Ovary (tissue), 9 donors: ENCODE data around the gene SNRNP48. TPM values are rescaled to one million over a fixed set of nuclear protein-coding genes. Genes with fewer than 3 reads are reported as not detected.

ENCODE experiments used
- DNase-seq, 5 donors: peaks; one replicate each; pipeline ENCODE4 v3.0.0-alpha.2; 2019 to 2020
- H3K27ac ChIP-seq, 2 donors: fragments of 200-600 bp; one replicate each; pipeline versions ENCODE4 v1.5.1 to v1.8.0; 2019 to 2022
- H3K27me3 ChIP-seq: fragments of 200-600 bp; one replicate; pipeline ENCODE4 v1.8.0; 2022
- H3K36me3 ChIP-seq: fragments of 200-600 bp; sonication (generic); one replicate; pipeline ENCODE4 v1.5.1; 2019
- H3K4me1 ChIP-seq: one replicate; pipeline ENCODE4 v1.8.1; 2013; ENCODE audit warnings: mild to moderate bottlenecking, moderate library complexity; ENCODE audit not compliant: insufficient read depth
- H3K4me3 ChIP-seq: fragments of 200-600 bp; sonication (generic); one replicate; pipeline ENCODE4 v1.5.1; 2017
- H3K9me3 ChIP-seq, 2 donors: fragments of 200-600 bp in 1 of 2; sonication (generic) in 1 of 2; one replicate each; pipeline versions ENCODE4 v1.5.1 to v1.8.1; 2013 to 2019; ENCODE audit warnings: mild to moderate bottlenecking in 1 of 2, moderate library complexity in 1 of 2
- EP300 ChIP-seq: sonication (generic); formaldehyde crosslinking; IDR thresholded peaks from one replicate; pipeline ENCODE4 v1.6.1; 2017; ENCODE audit warnings: antibody characterized with exemption
- POLR2A ChIP-seq: fragments of 450-650 bp; IDR thresholded peaks from one replicate; pipeline ENCODE4 v1.6.1; 2017; ENCODE audit warnings: antibody characterized with exemption, mild to moderate bottlenecking, moderate library complexity
- WGBS, 3 donors: extraction: QIAGEN DNeasy Blood & Tissue Kit in 1 of 3; methylation state at CpG; one replicate each; pipeline versions ENCODE4 v1.1.5 to v1.1.7; 2013 to 2017; 5-methylcytosine and 5-hydroxymethylcytosine counted together
- intact Hi-C, 4 donors: fragments of 100-400 bp; cut with DNase I; formaldehyde crosslinking; loops; one replicate each; pipeline versions ENCODE4 v1.11.0 to v1.15.1; 2022 to 2023
- polyA plus RNA-seq, 2 donors: library from polyadenylated mRNA; stranded (reverse); fragments of 200-250 nt in 1 of 2; fragments of 350-450 nt in 1 of 2; fragmentation: Illumina TruSeq in 1 of 2; extraction: RNeasy Lipid Tissue Mini Kit (QIAGEN cat#74804) in 1 of 2; gene quantifications; one replicate each; pipeline ENCODE4 v1.2.3, GENCODE V29; 2013 to 2014
- total RNA-seq, 7 donors: library from RNA; depleted of rRNA in 2 of 7; stranded (reverse); fragments of >200 nt in 2 of 7; fragmentation: NEBNext Ultra II Directional in 3 of 7; extraction: Animal tissue kit (Norgen Biotek cat#: 25700) in 3 of 7; gene quantifications; one replicate each; pipeline versions ENCODE4 v1.1.0 to v1.2.4, GENCODE V29; 2016 to 2023
- TF ChIP-seq, protein P1 (sequence below), 3 donors: fragments of 450-650 bp in 2 of 3; fragments of 200-600 bp in 1 of 3; IDR thresholded peaks; one replicate each; pipeline versions ENCODE4 v1.5.1 to v1.8.0; 2016 to 2022; ENCODE audit warnings: antibody characterized with exemption in 3 of 3, mild to moderate bottlenecking in 1 of 3
- donor health status: DM: no; HTN: no; CAD: no; lungs with moderate emphysema.
- donor health status: DM: no; HTN: no; CAD: no.
- donor health status: Bipolar disorder and iron deficiency.
- donor health status: DM: yes; HTN: yes; CAD: no.
- donor health status: DM: no; HTN: no; CAD: no.
- donor health status: DM: yes; HTN: yes; CAD: no.

Gene SNRNP48
- total and polyA plus RNA-seq, 9 donors: 8.6 to 19.6 (median 11.7) TPM

DNA sequence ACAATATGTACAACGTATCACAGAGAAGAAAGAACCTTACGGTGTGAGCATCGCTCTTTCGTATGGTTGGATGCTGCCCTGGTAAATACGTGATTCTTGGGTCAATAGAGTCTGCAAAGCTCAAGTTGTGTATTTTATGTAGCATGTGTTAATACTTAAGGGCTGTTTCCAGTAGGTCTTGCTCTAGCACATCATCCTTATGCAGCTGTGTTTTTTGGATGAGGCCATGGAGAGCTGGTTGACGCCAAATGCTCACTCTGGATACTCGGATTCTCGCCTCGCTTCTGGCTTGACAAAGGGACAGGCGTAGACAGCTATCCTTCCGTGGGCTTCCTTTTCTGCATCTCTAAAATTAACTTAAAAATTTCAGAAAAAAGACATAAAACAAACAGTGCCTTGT is 38.9 kb downstream of the SNRNP48 start:
- Histone ChIP-seq H3K4me1 (peaks cover 7% of the 10 kb centered on the region), H3K4me3 (no peak overlapping the region), H3K36me3 (no peaks in the 10 kb centered on the region), H3K27me3 (no peaks in the 10 kb centered on the region), H3K27ac (no peak overlapping the region), H3K9me3 (no peaks in the 10 kb centered on the region)
- intact Hi-C loops: no loop called here
- TF ChIP-seq EP300 (no peak), POLR2A (no peak)
- TF ChIP-seq, protein P1, sequence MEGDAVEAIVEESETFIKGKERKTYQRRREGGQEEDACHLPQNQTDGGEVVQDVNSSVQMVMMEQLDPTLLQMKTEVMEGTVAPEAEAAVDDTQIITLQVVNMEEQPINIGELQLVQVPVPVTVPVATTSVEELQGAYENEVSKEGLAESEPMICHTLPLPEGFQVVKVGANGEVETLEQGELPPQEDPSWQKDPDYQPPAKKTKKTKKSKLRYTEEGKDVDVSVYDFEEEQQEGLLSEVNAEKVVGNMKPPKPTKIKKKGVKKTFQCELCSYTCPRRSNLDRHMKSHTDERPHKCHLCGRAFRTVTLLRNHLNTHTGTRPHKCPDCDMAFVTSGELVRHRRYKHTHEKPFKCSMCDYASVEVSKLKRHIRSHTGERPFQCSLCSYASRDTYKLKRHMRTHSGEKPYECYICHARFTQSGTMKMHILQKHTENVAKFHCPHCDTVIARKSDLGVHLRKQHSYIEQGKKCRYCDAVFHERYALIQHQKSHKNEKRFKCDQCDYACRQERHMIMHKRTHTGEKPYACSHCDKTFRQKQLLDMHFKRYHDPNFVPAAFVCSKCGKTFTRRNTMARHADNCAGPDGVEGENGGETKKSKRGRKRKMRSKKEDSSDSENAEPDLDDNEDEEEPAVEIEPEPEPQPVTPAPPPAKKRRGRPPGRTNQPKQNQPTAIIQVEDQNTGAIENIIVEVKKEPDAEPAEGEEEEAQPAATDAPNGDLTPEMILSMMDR (IDR thresholded peaks at IDR 0.05): no peak
- no peak for DNase-seq
- WGBS, 3 donors: 88 to 93% (median 92%) methylated on average over 11 of the region's 11 CpGs

DNA sequence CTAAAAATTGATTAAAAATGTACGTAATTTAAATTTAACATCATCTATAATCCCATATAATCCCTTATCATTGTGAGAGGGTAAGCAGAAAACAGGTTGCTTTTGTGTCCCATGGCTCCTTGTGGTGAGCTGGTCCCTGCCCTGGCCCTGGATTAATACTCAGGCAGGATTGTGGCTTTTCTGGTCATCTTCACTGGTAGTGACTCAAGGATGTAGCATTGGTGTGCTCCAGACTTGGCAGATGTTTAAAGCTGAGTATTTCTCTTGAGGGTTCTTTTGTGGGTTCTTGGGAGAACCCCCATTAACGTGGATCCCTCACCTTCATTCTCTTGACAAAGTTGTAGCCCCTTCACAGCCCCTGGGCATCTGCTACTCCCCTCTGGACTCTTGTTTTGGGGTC is 39.3 kb downstream of the SNRNP48 start:
- WGBS, 3 donors: 59 to 69% (median 67%) methylated on average over 2 of the region's 2 CpGs
- DNase-seq: no peak
- Histone ChIP-seq H3K27ac (no peak overlapping the region), H3K4me1 (peaks cover 7% of the 10 kb centered on the region), H3K9me3 (no peaks in the 10 kb centered on the region), H3K4me3 (no peak overlapping the region), H3K36me3 (no peaks in the 10 kb centered on the region), H3K27me3 (no peaks in the 10 kb centered on the region)
- intact Hi-C loops: no loop called here
- TF ChIP-seq, protein P1 (IDR thresholded peaks at IDR 0.05): no peak
- TF ChIP-seq POLR2A (no peak), EP300 (no peak)

GRCh38 chr6:7630792-7631191 is 40.8 kb downstream of the SNRNP48 start:
- no peaks in the 10 kb centered on the region for H3K9me3 ChIP-seq
- H3K36me3 ChIP-seq: no peaks in the 10 kb centered on the region
- intact Hi-C loops: no loop called here
- no peak overlapping the region for H3K4me3 ChIP-seq
- WGBS, 3 donors: 89 to 91% (median 90%) methylated on average over 5 of the region's 5 CpGs
- no peak for DNase-seq
- H3K27me3 ChIP-seq: no peaks in the 10 kb centered on the region
- no peak for TF ChIP-seq EP300
- TF ChIP-seq, protein P1 (IDR thresholded peaks at IDR 0.05): no peak
- TF ChIP-seq POLR2A: no peak
- H3K27ac ChIP-seq: no peak overlapping the region
- H3K4me1 ChIP-seq: peaks cover 7% of the 10 kb centered on the region

- H3K9me3 ChIP-seq: no peaks in the 10 kb centered on the region
- DNase-seq: no peak
- TF ChIP-seq POLR2A (no peak), EP300 (no peak)
- TF ChIP-seq, protein P1 (IDR thresholded peaks at IDR 0.05): no peak
- H3K27me3 ChIP-seq: no peaks in the 10 kb centered on the region
- no peak overlapping the region for H3K4me3 ChIP-seq
- intact Hi-C loops: no loop called here
- no peak overlapping the region for H3K27ac ChIP-seq
- no peaks in the 10 kb centered on the region for H3K36me3 ChIP-seq
- peaks cover 7% of the 10 kb centered on the region for H3K4me1 ChIP-seq
- WGBS, 3 donors: 6 to 19% (median 10%) methylated on average over 5 of the region's 5 CpGs
Measured at GRCh38 chr6:7631466-7631865, 41.5 kb downstream of the SNRNP48 start.
